MM.1S (cell line): ENCODE data around the gene YY1.
"Not testable (repeated sequence)": the region's sequence is repeated elsewhere in the genome, so short reads cannot be mapped to it uniquely, and the experiment has no call there.

ENCODE experiments used
- DNase-seq: peaks from one replicate; pipeline ENCODE4 v3.0.0-alpha.2; 2015
- H2AFZ ChIP-seq: fragments of 300-600 bp; sonication (generic); 2 replicates; pipeline ENCODE4 v1.6.0; 2016; ENCODE audit warnings: antibody characterized with exemption, low read length
- H3F3A ChIP-seq: fragments of 300-600 bp; sonication (generic); 2 replicates; pipeline ENCODE4 v1.6.1; 2016; ENCODE audit warnings: mild to moderate bottlenecking, antibody characterized with exemption, low read length, moderate library complexity, mixed read lengths; ENCODE audit not compliant: insufficient read depth
- H3K27ac ChIP-seq: fragments of 300-600 bp; sonication (generic); 2 replicates; pipeline ENCODE4 v1.5.1; 2016; ENCODE audit warnings: mild to moderate bottlenecking, low read length
- H3K27me3 ChIP-seq: fragments of 300-600 bp; sonication (generic); replicated peaks from 2 replicates; pipeline ENCODE4 v1.6.0; 2016; ENCODE audit warnings: low read length; ENCODE audit not compliant: insufficient read depth
- H3K36me3 ChIP-seq: fragments of 300-600 bp; sonication (generic); replicated peaks from 2 replicates; pipeline ENCODE4 v1.6.1; 2016; ENCODE audit warnings: mild to moderate bottlenecking, low read length, mixed read lengths; ENCODE audit not compliant: insufficient read depth
- H3K4me1 ChIP-seq: fragments of 300-600 bp; sonication (generic); 2 replicates; pipeline ENCODE4 v1.6.1; 2016; ENCODE audit warnings: low read length, mixed read lengths
- H3K4me2 ChIP-seq: fragments of 300-600 bp; sonication (generic); 2 replicates; pipeline ENCODE4 v1.6.0; 2016; ENCODE audit warnings: low read depth, low read length
- H3K4me3 ChIP-seq: fragments of 300-600 bp; sonication (generic); 2 replicates; pipeline ENCODE4 v1.5.1; 2016; ENCODE audit warnings: low read length, mixed read lengths
- H3K79me2 ChIP-seq: fragments of 300-600 bp; sonication (generic); 2 replicates; pipeline ENCODE4 v1.6.1; 2016; ENCODE audit warnings: mixed run types, low read length, mixed read lengths
- H3K9ac ChIP-seq: fragments of 300-600 bp; sonication (generic); 2 replicates; pipeline ENCODE4 v1.6.1; 2016; ENCODE audit warnings: low read length, mixed read lengths
- H3K9me2 ChIP-seq: fragments of 300-600 bp; sonication (generic); replicated peaks from 2 replicates; pipeline ENCODE4 v1.6.1; 2016; ENCODE audit warnings: mild to moderate bottlenecking, low read length, mixed read lengths; ENCODE audit not compliant: insufficient read depth
- H3K9me3 ChIP-seq: fragments of 300-600 bp; sonication (generic); replicated peaks from 2 replicates; pipeline ENCODE4 v1.6.1; 2016; ENCODE audit warnings: mild to moderate bottlenecking, low read length, mixed read lengths; ENCODE audit not compliant: insufficient read depth
- H4K20me1 ChIP-seq: fragments of 300-600 bp; sonication (generic); 2 replicates; pipeline ENCODE4 v1.6.1; 2016; ENCODE audit warnings: mild to moderate bottlenecking, low read length, moderate library complexity, mixed read lengths; ENCODE audit not compliant: insufficient read depth
- EZH2 ChIP-seq: fragments of 300-600 bp; sonication (generic); optimal IDR thresholded peaks from 2 replicates; pipeline ENCODE3; 2017; ENCODE audit warnings: low read depth, mild to moderate bottlenecking, antibody characterized with exemption, low read length, mixed read lengths
- EZH2phosphoT487 ChIP-seq: fragments of 300-600 bp; sonication (generic); IDR thresholded peaks from 2 replicates; pipeline ENCODE4 v1.6.1; 2018; ENCODE audit warnings: antibody characterized with exemption, low read length
- TF ChIP-seq, protein P1 (sequence below): fragments of 300-600 bp; sonication (generic); IDR thresholded peaks from 2 replicates; pipeline ENCODE4 v1.5.1; 2016; ENCODE audit warnings: antibody characterized with exemption, low read length, mixed read lengths

Gene YY1

DNA sequence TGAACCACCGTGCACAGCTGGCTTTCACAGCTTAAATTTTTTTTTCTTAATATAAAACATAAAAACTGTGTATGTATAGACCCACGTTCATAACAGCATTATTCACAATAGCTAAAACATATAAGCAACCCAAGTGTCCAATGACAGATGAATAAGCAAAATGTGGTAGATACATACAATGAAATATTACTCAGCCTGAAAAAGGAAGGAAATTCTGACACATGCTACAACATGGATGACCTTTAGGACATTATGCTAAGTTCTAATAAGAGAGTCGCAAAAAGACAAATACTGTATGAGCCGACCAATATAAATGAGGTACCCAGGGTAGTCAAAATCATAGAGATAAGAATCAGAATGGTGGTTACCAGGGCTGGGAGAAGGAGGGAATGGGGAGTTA lies 13.8 kb upstream of the YY1 start:
- H3K9me3 ChIP-seq, result no peaks in the 10 kb centered on the region
- no peaks in the 10 kb centered on the region for H3K79me2 ChIP-seq
- H3K36me3 ChIP-seq, result no peaks in the 10 kb centered on the region
- H2AFZ ChIP-seq, result no peak overlapping the region
- DNase-seq, result no peak
- no peaks in the 10 kb centered on the region for H3F3A ChIP-seq
- H3K4me3 ChIP-seq, result no peak overlapping the region
- H3K9ac ChIP-seq, result no peak overlapping the region
- H3K9me2 ChIP-seq, result no peaks in the 10 kb centered on the region
- TF ChIP-seq, protein P1, sequence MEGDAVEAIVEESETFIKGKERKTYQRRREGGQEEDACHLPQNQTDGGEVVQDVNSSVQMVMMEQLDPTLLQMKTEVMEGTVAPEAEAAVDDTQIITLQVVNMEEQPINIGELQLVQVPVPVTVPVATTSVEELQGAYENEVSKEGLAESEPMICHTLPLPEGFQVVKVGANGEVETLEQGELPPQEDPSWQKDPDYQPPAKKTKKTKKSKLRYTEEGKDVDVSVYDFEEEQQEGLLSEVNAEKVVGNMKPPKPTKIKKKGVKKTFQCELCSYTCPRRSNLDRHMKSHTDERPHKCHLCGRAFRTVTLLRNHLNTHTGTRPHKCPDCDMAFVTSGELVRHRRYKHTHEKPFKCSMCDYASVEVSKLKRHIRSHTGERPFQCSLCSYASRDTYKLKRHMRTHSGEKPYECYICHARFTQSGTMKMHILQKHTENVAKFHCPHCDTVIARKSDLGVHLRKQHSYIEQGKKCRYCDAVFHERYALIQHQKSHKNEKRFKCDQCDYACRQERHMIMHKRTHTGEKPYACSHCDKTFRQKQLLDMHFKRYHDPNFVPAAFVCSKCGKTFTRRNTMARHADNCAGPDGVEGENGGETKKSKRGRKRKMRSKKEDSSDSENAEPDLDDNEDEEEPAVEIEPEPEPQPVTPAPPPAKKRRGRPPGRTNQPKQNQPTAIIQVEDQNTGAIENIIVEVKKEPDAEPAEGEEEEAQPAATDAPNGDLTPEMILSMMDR, result no peak
- TF ChIP-seq EZH2, result no peak
- TF ChIP-seq EZH2phosphoT487, result no peak
- H3K27ac ChIP-seq, result no peak overlapping the region
- no peaks in the 10 kb centered on the region for H3K27me3 ChIP-seq
- no peak overlapping the region for H3K4me2 ChIP-seq
- H3K4me1 ChIP-seq, result no peaks in the 10 kb centered on the region
- H4K20me1 ChIP-seq, result no peaks in the 10 kb centered on the region

GRCh38 chr14:100230361-100230760 lies 8.6 kb upstream of the YY1 start:
- Histone ChIP-seq H3K9ac (no peak overlapping the region), H2AFZ (no peak overlapping the region), H4K20me1 (no peaks in the 10 kb centered on the region), H3K4me1 (peaks cover 3% of the 10 kb centered on the region; the same call in 1 of the 2 replicates), H3F3A (no peaks in the 10 kb centered on the region), H3K4me3 (no peak overlapping the region), H3K4me2 (no peak overlapping the region), H3K27me3 (no peaks in the 10 kb centered on the region), H3K79me2 (0 out of 2 replicates have a peak, but pooled peaks cover 7% of the 10 kb centered on the region), H3K27ac (no peak overlapping the region), H3K9me3 (no peaks in the 10 kb centered on the region), H3K9me2 (no peaks in the 10 kb centered on the region), H3K36me3 (no peaks in the 10 kb centered on the region)
- no peak for DNase-seq
- no peak for TF ChIP-seq EZH2
- no peak for TF ChIP-seq EZH2phosphoT487
- TF ChIP-seq, protein P1, result no peak

- Histone ChIP-seq H3K27me3 (no peaks in the 10 kb centered on the region), H3K9me2 (no peaks in the 10 kb centered on the region), H3K4me2 (no peak overlapping the region), H3K9ac (no peak overlapping the region), H3K79me2 (peaks cover 34% of the 10 kb centered on the region), H3K4me1 (peaks cover 9% of the 10 kb centered on the region; the same call in 1 of the 2 replicates), H3K9me3 (no peaks in the 10 kb centered on the region), H3K4me3 (no peak overlapping the region), H3K27ac (peak overlapping the region; percentile 29; the same call in 1 of the 2 replicates), H3F3A (peaks cover 3% of the 10 kb centered on the region; the same call in 1 of the 2 replicates), H2AFZ (no peak overlapping the region), H3K36me3 (no peaks in the 10 kb centered on the region), H4K20me1 (no peaks in the 10 kb centered on the region)
- DNase-seq, result peak; percentile 30
- TF ChIP-seq, protein P1, result no peak
- TF ChIP-seq EZH2, result no peak
- TF ChIP-seq EZH2phosphoT487, result no peak
Observed at GRCh38 chr14:100234511-100234910, 4.4 kb upstream of the YY1 start.

- not testable (repeated sequence) for H2AFZ ChIP-seq, H3K36me3 ChIP-seq, H3K9me3 ChIP-seq, H4K20me1 ChIP-seq, H3F3A ChIP-seq, H3K9ac ChIP-seq, H3K27ac ChIP-seq, H3K27me3 ChIP-seq, H3K4me1 ChIP-seq, DNase-seq, H3K4me3 ChIP-seq, H3K4me2 ChIP-seq, H3K9me2 ChIP-seq
- peaks cover 47% of the 10 kb centered on the region for H3K79me2 ChIP-seq
Observed at GRCh38 chr14:100236271-100236818, 2.6 kb upstream of the YY1 start.
